ENCODE measurements around the gene CWC25. TPM values are rescaled to one million over a fixed set of nuclear protein-coding genes. Genes with fewer than 3 reads are reported as not detected.
"Not testable (repeated sequence)": the region's sequence is repeated elsewhere in the genome, so short reads cannot be mapped to it uniquely, and the experiment has no call there.

CWC25 gene
- total RNA-seq, 1 experiment from 2014 or later = 15.2 TPM

- in situ Hi-C loops (cut with HindIII; ENCODE audit: low pct_unique_long_range_greater_than_20kb, low sequenced_read_pairs) = not testable (repeated sequence)
- peak; percentile 86 for DNase-seq (ENCODE audit: low read depth)
These were observed 30.1 kb upstream of the CWC25 start for GRCh38 chr17:38855101-38855714.

- peak; percentile 96 for DNase-seq (ENCODE audit: low read depth)
- in situ Hi-C loops (cut with HindIII; ENCODE audit: low pct_unique_long_range_greater_than_20kb, low sequenced_read_pairs) = no loop called here
These were observed 28.4 kb upstream of the CWC25 start, which contains the start of gene RPL23 for GRCh38 chr17:38853292-38854219. Gene RPL23 (minus strand): TSS chr17:38853721. CDS start chr17:38853710, 11 bp downstream.

GRCh38 chr17:38852771-38853291, 27.7 kb upstream of the CWC25 start:
- in situ Hi-C loops (cut with HindIII; ENCODE audit: low pct_unique_long_range_greater_than_20kb, low sequenced_read_pairs) = no loop called here
- no peak for DNase-seq (ENCODE audit: low read depth)

GRCh38 chr17:38851434-38851833, 26.3 kb upstream of the CWC25 start:
- in situ Hi-C loops (cut with HindIII; ENCODE audit: low pct_unique_long_range_greater_than_20kb, low sequenced_read_pairs) = no loop called here

GRCh38 chr17:38850374-38850773, 25.3 kb upstream of the CWC25 start:
- in situ Hi-C loops (cut with HindIII; ENCODE audit: low pct_unique_long_range_greater_than_20kb, low sequenced_read_pairs) = no loop called here
- DNase-seq (ENCODE audit: low read depth) = no peak

More at GRCh38 chr17:38851434-38851833, 26.3 kb upstream of the CWC25 start:
- DNase-seq (ENCODE audit: low read depth) = no peak

- DNase-seq (ENCODE audit: low read depth) = no peak
- in situ Hi-C loops (cut with HindIII; ENCODE audit: low pct_unique_long_range_greater_than_20kb, low sequenced_read_pairs) = no loop called here
These were observed 24.0 kb upstream of the CWC25 start for GRCh38 chr17:38848939-38849605.

- DNase-seq (ENCODE audit: low read depth) = no peak
- in situ Hi-C loops (cut with HindIII; ENCODE audit: low pct_unique_long_range_greater_than_20kb, low sequenced_read_pairs) = no loop called here
These were observed 23.4 kb upstream of the CWC25 start for GRCh38 chr17:38848557-38848891.

- DNase-seq (ENCODE audit: low read depth) = no peak
- in situ Hi-C loops (cut with HindIII; ENCODE audit: low pct_unique_long_range_greater_than_20kb, low sequenced_read_pairs) = no loop called here
These were observed 19.2 kb upstream of the CWC25 start for GRCh38 chr17:38844261-38844757.

GRCh38 chr17:38825762-38826247, 684 bp upstream of the CWC25 start:
- in situ Hi-C loops (cut with HindIII; ENCODE audit: low pct_unique_long_range_greater_than_20kb, low sequenced_read_pairs) = no loop called here
- no peak for DNase-seq (ENCODE audit: low read depth)

- peak; percentile 86 for DNase-seq (ENCODE audit: low read depth)
- in situ Hi-C loops (cut with HindIII; ENCODE audit: low pct_unique_long_range_greater_than_20kb, low sequenced_read_pairs) = no loop called here
These were observed 9.4 kb downstream of the CWC25 start for GRCh38 chr17:38815576-38816193.

GRCh38 chr17:38809828-38810227, 15.3 kb downstream of the CWC25 start:
- in situ Hi-C loops (cut with HindIII; ENCODE audit: low pct_unique_long_range_greater_than_20kb, low sequenced_read_pairs) = no loop called here
- no peak for DNase-seq (ENCODE audit: low read depth)

- in situ Hi-C loops (cut with HindIII; ENCODE audit: low pct_unique_long_range_greater_than_20kb, low sequenced_read_pairs) = no loop called here
- no peak for DNase-seq (ENCODE audit: low read depth)
These were observed 24.8 kb downstream of the CWC25 start for GRCh38 chr17:38800237-38800760.

- in situ Hi-C loops (cut with HindIII; ENCODE audit: low pct_unique_long_range_greater_than_20kb, low sequenced_read_pairs) = no loop called here
- peak; percentile 99 for DNase-seq (ENCODE audit: low read depth)
These were observed 25.5 kb downstream of the CWC25 start, which contains the start of gene PIP4K2B for GRCh38 chr17:38799501-38800236. Gene PIP4K2B (minus strand): TSS chr17:38799556. CDS start chr17:38799424, 132 bp downstream.

GRCh38 chr17:38798614-38799500, 26.3 kb downstream of the CWC25 start:
- in situ Hi-C loops (cut with HindIII; ENCODE audit: low pct_unique_long_range_greater_than_20kb, low sequenced_read_pairs) = no loop called here
- peak; percentile 57 for DNase-seq (ENCODE audit: low read depth)

- DNase-seq (ENCODE audit: low read depth) = no peak
- in situ Hi-C loops (cut with HindIII; ENCODE audit: low pct_unique_long_range_greater_than_20kb, low sequenced_read_pairs) = no loop called here
These were observed 27.3 kb downstream of the CWC25 start for GRCh38 chr17:38797828-38798227.

GRCh38 chr17:38797158-38797490, 28.0 kb downstream of the CWC25 start:
- DNase-seq (ENCODE audit: low read depth) = no peak
- in situ Hi-C loops (cut with HindIII; ENCODE audit: low pct_unique_long_range_greater_than_20kb, low sequenced_read_pairs) = no loop called here
